ENCODE data around the gene IFNGR1.
A peak's percentile ranks its signal among the peaks of the same experiment; 100 is the strongest.
"Not testable (repeated sequence)": the region's sequence is repeated elsewhere in the genome, so short reads cannot be mapped to it uniquely, and the experiment has no call there.

IFNGR1 gene

GRCh38 chr6:137235686-137236085 lies 16.5 kb upstream of the IFNGR1 start:
- no peak for DNase-seq

DNA sequence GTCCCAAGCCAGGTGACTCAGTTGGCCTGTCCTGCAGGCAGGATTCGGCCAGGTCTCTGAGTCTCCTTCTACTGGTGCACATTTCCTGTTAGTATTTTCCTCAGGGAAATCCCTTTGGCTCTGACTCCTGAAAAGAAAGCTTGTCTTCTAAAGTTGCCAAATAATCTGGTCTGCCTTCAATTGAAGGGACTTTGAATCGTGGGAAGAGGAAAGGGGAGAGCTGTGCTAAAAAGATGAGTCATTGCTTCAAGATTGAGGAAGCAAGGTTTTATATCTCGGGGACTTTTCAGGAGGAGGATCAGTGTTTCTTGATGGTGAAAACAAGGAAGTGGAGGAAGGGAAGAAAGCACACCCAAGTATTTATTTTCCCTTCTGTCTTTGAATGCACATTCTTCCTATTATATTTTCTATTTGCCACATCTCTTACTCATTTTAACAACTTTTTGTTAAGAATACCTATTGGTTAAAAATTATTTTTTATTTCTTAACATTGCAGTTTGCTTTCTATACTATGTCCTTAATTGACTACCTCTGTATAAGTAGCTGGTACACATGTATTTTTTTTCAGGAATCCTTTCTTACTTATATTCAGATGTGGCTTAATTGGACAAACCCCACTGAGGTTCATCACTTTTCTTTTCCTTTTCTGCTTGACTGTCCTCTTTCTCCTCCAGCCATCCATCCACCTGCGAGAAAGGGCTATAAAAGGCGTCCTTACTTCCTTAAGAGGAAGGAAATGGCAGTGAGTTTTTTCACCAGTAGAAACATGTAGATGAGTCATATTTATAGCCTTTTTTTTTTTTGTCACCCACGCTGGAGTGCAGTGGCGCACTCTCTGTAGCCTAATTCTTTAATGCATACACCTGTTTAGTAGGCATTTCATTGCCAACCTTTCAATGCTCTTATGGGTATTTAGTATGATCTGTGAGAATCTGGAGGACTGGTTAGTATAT lies 15.0 kb upstream of the IFNGR1 start:
- DNase-seq: no peak

DNA sequence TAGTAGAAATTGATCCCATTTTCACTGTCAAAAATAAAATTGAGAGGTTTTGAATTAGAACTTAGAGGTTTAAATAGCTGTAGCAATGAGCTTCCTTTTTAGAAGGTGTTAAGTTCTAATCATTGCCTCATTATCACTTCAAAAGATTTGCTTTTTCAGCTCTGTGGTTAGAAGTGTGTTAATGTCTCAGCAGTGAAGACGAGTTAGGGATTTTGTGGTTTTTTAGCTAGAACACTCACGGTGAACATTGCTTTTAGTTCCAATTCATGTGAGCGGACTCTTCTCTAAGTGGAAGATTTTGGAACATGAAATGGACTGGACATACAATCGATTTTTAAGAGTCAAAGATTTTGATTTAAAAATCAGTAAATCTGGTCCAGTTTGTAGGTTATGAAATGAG lies 12.7 kb upstream of the IFNGR1 start:
- no peak for DNase-seq

DNA sequence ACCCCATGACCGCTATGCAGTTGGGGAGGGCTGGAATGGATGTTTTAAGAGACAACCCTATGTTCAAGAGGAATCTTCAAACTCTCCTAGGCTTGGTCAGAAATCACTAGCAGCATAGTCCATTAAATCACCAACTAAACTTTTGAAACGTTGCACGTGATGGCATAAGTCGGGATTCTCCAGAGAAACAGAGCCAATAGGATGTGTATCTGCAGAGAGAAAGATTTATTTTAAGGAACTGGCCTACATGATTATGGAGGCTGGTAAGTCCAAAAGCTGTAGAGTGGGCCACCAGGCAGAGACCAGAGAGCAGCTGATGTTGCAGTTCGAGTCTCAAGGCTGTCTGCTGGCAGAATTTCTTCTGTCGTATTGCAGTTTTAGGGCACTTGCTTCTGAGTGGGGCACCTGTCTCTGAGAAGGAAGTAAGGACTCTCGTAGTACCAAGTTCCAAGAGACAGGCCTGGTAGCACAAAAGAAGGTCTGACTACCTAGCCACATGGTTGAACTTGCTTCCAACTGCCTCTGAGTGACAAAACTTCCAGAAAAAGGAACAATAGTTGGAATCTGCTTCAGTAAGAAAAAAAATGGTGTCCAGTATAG lies 11.9 kb upstream of the IFNGR1 start:
- no peak for DNase-seq

DNA sequence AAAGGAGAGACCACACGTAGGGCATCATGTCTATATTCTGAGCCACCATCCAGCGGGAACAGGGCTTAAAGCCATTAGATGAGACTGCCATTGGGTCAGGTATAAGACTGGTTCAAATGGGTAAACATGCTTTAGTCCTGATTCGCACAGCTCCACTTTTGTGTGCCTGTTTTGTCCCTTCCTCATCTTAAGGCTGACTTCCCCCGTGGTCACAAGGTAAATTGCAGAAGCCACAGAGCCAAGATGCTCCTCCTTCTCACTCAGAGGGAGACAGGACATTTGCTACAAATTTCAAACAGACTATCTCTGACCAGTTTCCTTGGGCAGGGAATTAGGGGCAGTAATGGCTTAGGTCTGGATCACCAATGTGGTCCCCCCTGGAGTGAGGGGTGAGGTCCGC lies 11.4 kb upstream of the IFNGR1 start:
- no peak for DNase-seq

GRCh38 chr6:137229075-137229759 lies 10.0 kb upstream of the IFNGR1 start:
- no peak for DNase-seq

- DNase-seq: no peak
These were observed 8.7 kb upstream of the IFNGR1 start for GRCh38 chr6:137227871-137228302.

GRCh38 chr6:137226697-137227096 lies 7.5 kb upstream of the IFNGR1 start:
- no peak for DNase-seq

GRCh38 chr6:137224799-137225198 lies 5.6 kb upstream of the IFNGR1 start:
- DNase-seq: no peak

DNA sequence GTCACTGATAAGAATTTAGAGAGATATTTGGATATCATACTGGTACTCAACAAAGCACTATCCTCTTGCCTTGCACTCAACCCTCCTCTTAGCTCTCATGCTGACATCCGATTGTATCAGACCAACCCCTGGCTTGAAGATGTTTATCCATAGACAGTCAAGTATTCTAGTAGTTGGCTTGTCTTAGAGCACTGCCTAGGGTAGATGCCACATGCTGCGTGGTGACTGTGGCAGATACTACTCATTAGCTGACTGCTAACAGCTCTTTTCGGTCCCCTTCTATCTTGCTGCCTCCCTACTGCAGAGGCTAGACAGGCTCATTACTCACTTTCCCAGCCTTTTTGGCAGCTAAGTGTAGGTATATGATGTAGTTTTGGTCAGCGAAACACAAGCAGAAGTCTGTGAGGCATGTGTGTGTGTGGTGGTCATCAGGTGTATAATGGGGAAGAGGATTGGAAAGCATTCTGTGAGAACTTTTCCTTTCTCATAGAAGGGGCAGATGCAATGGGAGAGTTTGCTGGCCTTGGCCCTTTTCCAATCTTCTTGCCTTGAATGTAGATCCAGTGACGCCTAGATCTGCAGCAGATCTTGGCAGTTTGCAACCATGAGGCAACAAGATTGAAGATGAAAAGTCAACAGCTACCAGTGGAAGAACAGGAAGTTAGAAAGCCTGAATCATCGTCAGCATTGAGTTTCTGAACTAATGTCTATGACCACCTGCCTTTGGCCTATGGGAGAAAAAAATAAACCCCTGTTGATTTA lies 4.4 kb upstream of the IFNGR1 start:
- no peak for DNase-seq

DNA sequence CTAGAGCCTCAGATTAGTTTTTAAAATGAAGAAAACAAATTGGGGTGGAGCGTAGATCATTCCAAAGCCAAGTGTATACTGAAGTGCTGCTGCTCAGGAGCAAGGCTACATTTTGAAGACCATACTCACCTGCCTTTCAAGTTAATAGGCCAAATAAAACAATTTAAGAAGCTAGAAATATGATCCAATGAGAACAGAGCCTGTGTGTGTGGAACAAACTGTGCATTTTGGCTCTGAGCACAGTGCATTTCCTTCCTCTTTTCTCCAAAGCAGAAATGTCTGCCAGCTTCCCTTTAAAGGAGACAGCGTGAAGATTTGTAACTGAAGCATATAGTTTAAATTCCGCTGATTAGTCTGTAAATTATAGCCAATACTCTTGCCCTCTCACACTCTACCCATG lies 3.2 kb upstream of the IFNGR1 start:
- DNase-seq: no peak

- DNase-seq: no peak
These were observed 573 bp upstream of the IFNGR1 start for GRCh38 chr6:137219664-137220252.

- peak; percentile 69 for DNase-seq
These were observed 690 bp downstream of the IFNGR1 start for GRCh38 chr6:137218473-137218916.

- peak; percentile 41 for DNase-seq
These were observed 1.2 kb downstream of the IFNGR1 start for GRCh38 chr6:137217801-137218472.

GRCh38 chr6:137216875-137217553 lies 2.2 kb downstream of the IFNGR1 start:
- DNase-seq: peak; percentile 29

- no peak for DNase-seq
These were observed 3.1 kb downstream of the IFNGR1 start for GRCh38 chr6:137216106-137216505.

GRCh38 chr6:137215630-137216029 lies 3.6 kb downstream of the IFNGR1 start:
- DNase-seq: not testable (repeated sequence)

DNA sequence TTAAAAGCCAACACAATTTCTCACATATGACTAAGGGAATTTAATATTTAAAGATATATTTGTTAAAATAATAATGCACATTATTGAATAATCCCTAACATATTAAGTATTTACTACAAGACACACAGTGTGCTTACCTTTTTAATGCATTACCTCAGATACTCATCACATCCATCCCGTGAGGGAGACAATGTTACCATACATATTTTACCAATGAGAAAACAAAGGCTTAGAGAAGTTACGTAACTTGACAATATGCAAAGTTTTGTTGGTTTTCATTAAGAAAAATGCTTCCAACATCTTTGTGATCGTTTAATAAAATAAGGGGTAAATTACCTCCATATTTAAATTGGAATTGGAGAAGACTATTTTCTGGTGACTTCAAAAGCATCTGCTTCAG lies 4.3 kb downstream of the IFNGR1 start:
- DNase-seq: no peak

DNA sequence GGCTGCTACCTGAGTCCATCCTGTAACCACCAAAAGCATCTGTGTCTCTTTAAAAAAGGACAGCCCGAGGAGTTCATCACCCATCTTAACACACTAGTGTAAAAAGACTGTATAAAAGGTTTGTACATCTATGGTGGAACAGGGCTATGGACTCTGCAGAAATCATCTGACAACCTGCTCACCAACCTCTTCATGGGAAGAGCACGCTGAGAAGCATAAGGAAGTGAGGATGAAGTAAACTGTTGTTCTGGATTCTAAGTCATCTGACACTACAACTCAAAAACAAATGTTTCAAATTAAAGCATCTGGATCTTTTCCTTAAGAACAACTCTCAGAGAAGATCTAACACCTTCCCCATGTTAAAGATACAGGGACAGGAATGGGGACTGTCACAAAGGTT lies 5.4 kb downstream of the IFNGR1 start:
- DNase-seq: no peak

DNA sequence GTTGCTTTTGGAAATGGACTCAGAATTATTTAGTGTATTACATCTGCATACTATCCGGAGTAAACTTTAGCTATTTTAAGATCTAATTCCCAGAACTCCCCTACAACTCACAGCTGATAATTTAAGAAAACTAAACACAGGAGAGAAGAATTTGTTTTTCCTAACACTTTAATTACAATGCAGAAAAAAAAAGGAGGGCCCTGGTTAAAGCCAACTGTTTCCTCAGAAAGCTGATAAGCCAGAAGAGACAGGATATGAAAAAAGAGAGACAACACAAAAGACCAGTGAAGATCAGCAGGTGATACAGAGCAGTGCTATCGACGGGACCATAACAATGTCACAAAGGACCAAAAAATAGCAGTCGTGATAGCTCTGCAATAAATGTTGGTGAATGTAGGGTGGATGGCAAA lies 5.8 kb downstream of the IFNGR1 start:
- DNase-seq: no peak

- DNase-seq: no peak
These were observed 7.3 kb downstream of the IFNGR1 start for GRCh38 chr6:137211910-137212309.

Measured in NCI-H69 (cell line).